ENCODE results near the gene DCC.

Gene DCC

DNA sequence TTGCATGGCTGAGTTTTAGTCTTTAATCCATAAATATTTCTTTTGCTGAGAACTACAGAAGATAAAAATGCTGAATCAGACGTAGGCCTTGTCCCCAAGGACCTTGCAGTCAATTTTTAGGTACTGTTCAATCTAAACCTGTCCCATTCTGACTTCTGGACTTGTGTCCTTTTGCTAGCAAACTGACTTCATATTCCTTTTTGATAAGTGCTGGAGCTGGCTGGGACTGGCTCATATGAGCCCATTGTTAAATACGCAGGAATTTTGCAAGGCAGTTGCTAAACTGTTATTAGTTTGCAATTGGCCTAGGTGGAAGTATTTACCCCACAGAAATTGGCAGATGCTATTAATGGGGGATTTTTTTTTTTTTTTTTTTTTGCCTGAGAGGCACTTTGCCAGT lies 941.4 kb downstream of the DCC start:
- DNase-seq: no peak
- in situ Hi-C loops (cut with HindIII; ENCODE audit: low pct_ligation_motif_present, low pct_unique_long_range_greater_than_20kb, low sequenced_read_pairs): no loop called here

DNA sequence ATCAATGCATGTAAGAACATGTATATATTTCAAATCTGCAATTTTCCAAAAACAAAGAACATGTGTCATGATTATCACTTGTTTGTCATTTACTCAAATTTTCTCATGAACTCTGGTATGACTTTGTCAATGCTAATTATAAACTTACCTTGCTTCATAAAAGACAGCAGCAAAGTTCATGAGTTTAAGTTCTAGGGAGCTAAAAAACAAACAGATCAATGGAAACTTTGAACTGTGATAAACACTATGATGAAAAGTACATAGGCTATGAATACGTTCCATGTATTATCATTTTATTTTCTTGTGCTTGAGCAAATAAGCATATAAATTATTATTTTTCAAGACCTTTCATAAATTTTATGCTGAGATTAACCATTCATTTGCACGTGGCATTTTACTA lies 943.7 kb downstream of the DCC start:
- no peak for DNase-seq
- in situ Hi-C loops (cut with HindIII; ENCODE audit: low pct_ligation_motif_present, low pct_unique_long_range_greater_than_20kb, low sequenced_read_pairs): no loop called here

DNA sequence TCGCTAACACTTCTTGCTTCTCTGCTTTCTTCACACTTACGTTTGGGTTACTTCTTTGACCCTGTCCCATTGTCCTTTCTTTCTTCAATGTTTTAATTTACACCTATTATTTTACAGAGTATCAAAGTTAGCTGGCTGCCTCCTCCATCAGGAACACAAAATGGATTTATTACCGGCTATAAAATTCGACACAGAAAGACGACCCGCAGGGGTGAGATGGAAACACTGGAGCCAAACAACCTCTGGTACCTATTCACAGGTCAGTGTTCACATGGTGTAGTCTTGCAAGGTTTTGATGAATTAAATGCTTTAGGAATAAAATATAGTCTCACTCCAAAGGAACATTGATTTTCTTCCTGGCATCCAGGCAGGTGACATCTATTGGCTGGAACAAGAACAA lies 965.5 kb downstream of the DCC start:
- DNase-seq: no peak
- in situ Hi-C loops (cut with HindIII; ENCODE audit: low pct_ligation_motif_present, low pct_unique_long_range_greater_than_20kb, low sequenced_read_pairs): no loop called here

DNA sequence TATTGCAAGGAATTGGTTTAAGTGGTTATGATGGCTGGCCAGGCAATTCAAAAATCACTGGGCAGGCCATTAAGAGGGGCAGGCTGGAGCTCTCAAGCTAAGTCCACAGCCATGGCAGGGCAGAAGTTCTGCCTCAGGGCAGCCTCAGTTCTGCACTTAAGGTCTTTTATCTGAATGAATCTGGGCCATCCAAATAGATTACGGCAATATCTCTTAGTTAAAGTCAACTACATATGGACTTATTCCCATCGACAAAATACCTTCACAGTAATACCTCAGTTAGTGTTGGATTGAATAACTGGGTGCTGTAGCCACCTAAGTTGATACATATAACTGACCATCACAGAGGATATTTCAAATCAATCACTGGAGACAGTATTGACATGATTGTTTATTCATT lies 979.6 kb downstream of the DCC start:
- in situ Hi-C loops (cut with HindIII; ENCODE audit: low pct_ligation_motif_present, low pct_unique_long_range_greater_than_20kb, low sequenced_read_pairs): no loop called here
- no peak for DNase-seq

DNA sequence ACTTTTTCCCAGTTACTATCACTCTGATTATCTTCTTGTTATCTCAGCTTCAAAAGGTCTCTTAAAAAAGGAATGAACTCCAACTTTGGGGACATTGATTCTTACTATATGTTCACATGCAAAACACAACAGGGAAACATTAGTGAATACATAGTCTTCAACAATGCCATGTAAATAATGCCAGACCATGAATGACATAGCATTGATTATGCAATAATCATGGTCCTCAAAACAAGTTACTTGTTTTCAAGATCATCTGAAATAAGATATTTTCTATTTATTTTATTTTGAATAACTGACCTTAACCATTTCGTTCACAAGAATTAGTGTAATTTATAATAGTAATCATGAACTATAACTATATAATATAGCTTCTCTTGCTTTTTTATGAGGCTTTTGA lies 982.2 kb downstream of the DCC start:
- in situ Hi-C loops (cut with HindIII; ENCODE audit: low pct_ligation_motif_present, low pct_unique_long_range_greater_than_20kb, low sequenced_read_pairs): no loop called here

DNA sequence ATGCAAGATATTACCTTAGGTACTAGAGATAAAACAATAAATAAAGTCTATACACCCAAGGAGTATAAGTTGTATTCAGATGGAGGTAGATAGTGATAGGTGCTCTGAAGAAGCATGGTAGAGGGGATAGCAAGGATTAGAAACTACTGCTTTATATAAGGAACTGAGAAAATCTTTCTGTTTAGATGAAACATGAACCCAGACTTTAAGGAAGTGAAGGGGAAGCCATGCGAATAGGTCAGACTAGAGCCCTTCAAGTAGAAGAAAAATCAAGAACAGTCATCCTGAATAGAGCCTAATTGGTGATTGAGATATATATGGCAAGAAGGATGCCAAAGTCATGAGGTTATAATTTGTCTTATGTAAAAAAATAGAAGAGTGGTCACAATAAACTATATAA lies 984.4 kb downstream of the DCC start:
- in situ Hi-C loops (cut with HindIII; ENCODE audit: low pct_ligation_motif_present, low pct_unique_long_range_greater_than_20kb, low sequenced_read_pairs): no loop called here
- DNase-seq: no peak

More for the DNA sequence above, 982.2 kb downstream of the DCC start:
- no peak for DNase-seq

DNA sequence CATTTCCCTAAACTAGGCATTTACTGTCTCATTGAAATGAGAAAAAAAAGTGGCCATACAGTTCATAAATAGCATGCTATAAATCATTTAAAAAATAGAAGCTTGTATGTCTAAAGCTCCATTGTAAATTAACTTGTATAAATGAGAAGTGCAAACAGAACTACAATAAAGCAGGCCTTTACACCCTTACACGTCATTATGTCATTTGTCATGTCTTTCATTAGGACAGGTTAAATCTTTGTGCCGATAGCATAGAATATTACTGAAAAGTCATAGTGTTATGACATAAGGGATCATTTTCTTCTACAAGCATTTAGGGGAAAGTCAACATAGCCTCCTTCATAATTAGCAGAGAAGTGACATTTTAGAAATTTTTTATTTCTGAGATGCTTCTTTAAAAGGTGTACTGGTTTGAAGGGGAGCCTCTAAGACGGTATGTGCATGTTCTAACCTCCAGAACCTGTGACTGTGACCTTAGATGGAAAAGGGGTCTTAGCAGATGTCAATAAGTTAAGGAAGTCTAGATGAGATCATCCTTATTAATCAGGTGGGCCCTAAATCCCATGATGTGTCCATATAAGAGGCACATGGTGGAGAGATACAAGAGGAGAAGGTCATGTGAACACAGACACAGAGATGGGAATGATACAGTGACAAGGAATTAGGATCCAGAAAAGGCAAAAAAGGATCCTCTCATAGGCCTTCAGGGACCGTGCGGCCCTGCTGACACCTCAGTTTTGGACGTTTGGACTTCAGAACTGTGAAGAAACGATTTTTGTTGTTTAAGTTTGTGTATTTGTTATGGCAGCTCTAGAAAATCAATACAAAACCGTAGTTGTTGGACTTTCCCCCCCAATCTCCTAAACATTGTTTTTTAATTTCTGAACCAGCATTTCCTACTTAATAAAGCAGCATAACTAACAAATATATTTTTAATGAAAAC lies 1020.8 kb downstream of the DCC start:
- in situ Hi-C loops (cut with HindIII; ENCODE audit: low pct_ligation_motif_present, low pct_unique_long_range_greater_than_20kb, low sequenced_read_pairs): no loop called here
- DNase-seq: no peak

DNA sequence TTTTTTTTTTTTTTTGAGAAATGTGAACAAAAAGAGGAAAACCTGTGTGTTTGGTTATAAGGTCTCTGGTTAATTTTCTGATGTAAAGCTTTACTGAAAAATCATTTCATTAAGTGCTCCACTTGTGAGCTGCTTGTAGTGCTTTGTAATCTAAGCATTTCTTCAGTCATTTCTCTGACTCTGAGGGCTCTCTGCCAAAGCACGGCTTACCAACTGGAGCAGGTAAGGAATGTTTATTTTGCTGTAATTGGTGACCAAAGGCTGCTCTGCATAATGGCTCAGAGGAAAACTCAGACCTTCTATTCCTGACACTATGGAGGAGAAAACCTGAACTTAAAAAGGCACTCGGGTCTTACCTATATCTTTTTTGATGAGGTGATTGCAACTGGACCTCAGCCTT lies 1035.6 kb downstream of the DCC start:
- in situ Hi-C loops (cut with HindIII; ENCODE audit: low pct_ligation_motif_present, low pct_unique_long_range_greater_than_20kb, low sequenced_read_pairs): no loop called here
- no peak for DNase-seq

DNA sequence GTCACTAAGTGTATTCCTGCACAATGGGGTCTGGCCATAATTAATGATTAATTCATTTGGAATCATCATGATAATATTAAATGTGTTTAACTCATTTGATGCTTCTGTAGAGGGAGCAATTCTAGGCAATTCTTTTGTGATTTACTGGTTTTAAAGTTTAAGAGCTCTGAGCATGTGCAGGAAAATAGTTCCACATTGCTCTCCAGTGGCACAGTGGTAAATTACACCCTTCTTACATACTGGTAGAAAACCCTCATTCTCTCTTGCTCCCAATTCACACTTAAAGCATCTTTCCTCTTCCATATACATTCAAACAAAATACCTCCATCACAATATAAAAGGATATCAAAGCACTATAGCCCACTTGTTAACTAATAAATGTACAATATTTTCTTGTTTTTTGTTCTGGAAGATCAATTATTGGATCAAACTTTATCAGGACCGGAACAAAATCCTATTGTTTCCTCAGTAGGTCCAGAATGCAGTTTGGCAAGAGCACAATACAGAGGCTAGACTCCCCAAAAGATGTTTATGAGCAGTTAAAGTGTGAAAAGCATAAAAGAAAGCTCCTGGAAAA lies 1040.2 kb downstream of the DCC start:
- in situ Hi-C loops (cut with HindIII; ENCODE audit: low pct_ligation_motif_present, low pct_unique_long_range_greater_than_20kb, low sequenced_read_pairs): no loop called here
- DNase-seq: peak; percentile 48

DNA sequence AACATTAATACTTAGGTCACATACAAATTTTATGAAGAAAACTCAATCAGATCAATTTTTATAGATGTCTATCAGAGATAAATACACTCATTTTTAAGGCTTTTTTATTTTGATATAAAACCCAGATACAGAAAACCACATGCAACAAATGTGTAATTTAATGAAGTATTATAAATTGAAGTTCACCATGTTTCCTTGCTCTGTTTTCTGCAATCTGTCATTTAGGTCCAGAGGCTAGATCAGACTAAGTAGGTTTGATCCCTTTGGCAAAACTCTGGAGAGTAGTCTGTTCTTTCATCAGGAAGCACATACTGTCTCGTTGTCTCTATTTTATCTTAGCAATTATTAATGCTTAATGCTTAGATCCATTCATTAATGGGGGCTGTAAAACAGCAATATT lies 1042.9 kb downstream of the DCC start:
- in situ Hi-C loops (cut with HindIII; ENCODE audit: low pct_ligation_motif_present, low pct_unique_long_range_greater_than_20kb, low sequenced_read_pairs): no loop called here
- no peak for DNase-seq

DNA sequence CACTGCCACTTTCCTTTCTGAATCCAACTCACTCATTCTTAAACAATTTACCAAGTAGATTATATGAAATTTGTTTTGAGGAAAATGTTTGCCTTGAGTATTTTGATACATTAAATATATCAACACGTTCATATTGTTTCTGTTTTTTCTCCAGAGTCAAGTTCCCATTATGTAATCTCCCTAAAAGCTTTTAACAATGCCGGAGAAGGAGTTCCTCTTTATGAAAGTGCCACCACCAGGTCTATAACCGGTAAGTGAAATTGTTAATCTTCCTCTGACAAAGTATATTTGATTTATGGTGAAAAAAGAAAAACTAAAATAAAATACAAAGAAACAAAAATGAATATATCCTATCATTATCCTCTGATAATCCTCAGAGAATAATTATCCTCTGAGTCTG lies 1045.9 kb downstream of the DCC start:
- in situ Hi-C loops (cut with HindIII; ENCODE audit: low pct_ligation_motif_present, low pct_unique_long_range_greater_than_20kb, low sequenced_read_pairs): no loop called here
- DNase-seq: no peak

DNA sequence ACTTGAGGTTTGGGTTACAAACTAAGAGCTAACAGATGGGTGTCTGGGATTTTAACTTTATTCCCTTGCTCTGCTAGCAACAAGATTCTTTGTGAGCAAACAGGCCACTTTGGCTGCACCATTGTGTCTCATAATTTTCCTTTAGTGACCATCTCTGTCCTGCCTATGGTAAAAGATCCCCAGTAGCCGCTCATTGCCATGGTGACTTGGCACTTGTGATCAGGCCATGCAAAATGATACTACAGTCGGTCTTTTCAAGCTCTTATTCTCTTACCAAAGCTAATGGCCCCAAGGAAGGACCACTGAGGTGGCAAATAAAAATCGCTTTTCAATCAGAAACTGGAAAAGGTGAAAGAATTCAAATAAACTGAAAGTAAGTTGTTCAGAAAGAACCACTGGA lies 1047.6 kb downstream of the DCC start:
- in situ Hi-C loops (cut with HindIII; ENCODE audit: low pct_ligation_motif_present, low pct_unique_long_range_greater_than_20kb, low sequenced_read_pairs): no loop called here
- no peak for DNase-seq

DNA sequence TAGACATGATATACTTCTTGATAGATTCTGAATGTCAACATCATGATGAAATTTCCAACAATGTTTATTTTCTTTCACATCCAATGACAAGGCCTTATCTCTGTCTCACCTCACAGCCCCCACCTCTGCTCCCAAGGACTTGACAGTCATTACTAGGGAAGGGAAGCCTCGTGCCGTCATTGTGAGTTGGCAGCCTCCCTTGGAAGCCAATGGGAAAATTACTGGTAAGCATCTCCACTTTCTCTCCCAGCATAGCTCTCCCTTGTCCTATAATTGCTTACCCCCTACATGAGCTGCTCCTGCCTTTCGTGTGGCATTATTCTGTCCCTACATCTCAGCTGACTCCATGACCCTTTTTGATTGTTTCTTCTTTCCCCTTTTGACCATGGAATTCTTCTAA lies 1062.7 kb downstream of the DCC start:
- in situ Hi-C loops (cut with HindIII; ENCODE audit: low pct_ligation_motif_present, low pct_unique_long_range_greater_than_20kb, low sequenced_read_pairs): no loop called here
- no peak for DNase-seq

DNA sequence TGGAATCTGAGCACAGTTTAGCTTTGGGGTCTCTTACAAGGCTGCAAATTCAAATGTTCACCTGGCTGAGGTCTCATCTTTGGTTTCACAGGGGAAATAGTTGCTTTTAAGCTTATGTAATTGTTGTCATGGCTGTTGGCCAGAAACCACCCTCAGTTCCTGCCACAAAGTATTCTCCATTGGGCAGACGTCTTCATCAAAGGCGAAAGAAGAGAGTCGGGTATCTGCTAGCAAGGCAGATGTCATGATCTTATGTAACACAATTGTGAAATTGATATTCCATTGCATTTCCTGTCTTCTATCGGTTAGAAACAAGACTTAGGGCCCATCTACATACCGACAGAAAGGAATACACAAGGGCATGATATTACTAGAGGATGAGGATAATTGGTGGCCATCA lies 1068.3 kb downstream of the DCC start:
- DNase-seq: no peak

DNA sequence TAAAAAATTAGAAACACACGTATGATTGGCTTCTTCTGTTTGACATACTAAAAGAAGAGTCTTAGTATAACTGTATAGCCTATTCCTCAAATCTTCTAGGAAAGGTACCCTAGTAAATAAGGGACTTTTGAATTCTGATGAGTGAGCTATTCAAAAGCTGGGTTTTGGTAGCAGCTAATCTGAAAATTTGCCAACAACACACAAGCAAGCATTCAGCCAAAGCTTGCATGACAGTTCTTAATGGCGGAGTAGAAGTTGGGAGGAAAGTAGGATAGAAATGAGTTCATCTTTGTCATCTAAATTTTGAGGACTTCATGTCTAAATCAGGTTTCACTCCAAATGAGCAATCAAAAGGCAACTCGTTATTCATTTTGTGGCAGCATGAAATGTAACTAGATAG lies 1071.5 kb downstream of the DCC start:
- DNase-seq: no peak
- in situ Hi-C loops (cut with HindIII; ENCODE audit: low pct_ligation_motif_present, low pct_unique_long_range_greater_than_20kb, low sequenced_read_pairs): no loop called here

More for the DNA sequence above, 1068.3 kb downstream of the DCC start:
- in situ Hi-C loops (cut with HindIII; ENCODE audit: low pct_ligation_motif_present, low pct_unique_long_range_greater_than_20kb, low sequenced_read_pairs): no loop called here

DNA sequence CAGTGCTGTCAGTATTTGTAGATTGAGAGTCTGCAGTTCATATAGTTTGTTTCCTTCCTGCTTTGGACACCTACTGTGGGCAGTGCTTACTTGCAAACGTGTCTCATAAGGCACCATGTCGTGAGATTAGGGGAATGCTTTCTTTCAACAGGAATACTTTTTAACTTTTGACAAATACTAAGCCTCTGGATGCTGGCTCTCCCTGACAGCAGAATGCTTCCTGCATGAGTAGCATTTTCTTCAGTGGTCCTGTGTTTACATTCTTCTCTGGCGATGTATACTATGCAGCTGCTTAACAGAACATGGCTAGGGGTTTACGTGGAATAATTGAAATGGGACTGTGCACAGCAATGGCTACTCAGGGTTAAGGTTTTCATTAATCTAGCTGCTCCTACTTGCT lies 1077.0 kb downstream of the DCC start:
- no peak for DNase-seq
- in situ Hi-C loops (cut with HindIII; ENCODE audit: low pct_ligation_motif_present, low pct_unique_long_range_greater_than_20kb, low sequenced_read_pairs): no loop called here

DNA sequence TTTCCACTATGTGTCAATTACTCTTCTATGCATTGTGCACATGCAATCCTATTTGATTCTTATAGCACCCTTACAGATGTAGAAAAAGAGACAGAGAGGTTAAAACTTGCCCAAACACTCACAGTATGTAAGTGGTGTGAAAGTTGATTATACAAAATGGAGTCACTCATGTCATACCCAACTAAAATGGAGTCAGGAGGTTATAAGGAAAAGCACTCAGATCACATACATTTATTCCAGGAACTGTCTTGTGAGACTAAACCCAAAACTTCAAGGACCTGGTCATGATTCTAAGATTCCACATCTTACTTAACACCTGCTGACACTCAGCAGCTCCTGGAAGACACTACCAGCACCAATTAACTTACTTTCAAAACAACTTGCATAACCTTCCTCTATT lies 1081.9 kb downstream of the DCC start:
- DNase-seq: no peak
- in situ Hi-C loops (cut with HindIII; ENCODE audit: low pct_ligation_motif_present, low pct_unique_long_range_greater_than_20kb, low sequenced_read_pairs): no loop called here

DNA sequence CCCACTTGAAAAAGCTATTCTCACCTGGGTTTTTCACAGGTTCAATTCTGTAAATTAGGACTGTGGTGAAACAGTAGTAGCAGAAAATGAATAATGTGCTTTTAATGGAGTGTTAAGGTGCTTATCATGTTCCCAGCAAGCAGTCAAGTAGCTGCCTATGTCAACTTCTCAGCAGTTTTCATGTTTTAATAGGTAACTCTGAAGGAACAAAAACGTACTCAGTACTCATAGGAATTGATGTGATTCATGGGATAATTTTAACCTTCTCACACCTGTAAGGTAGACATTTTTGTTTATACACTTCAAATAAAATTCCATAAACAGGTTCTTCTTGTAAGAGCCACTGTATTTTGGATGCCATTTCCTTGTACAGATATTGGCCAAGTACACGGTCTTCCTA lies 1082.9 kb downstream of the DCC start:
- in situ Hi-C loops (cut with HindIII; ENCODE audit: low pct_ligation_motif_present, low pct_unique_long_range_greater_than_20kb, low sequenced_read_pairs): no loop called here

DNA sequence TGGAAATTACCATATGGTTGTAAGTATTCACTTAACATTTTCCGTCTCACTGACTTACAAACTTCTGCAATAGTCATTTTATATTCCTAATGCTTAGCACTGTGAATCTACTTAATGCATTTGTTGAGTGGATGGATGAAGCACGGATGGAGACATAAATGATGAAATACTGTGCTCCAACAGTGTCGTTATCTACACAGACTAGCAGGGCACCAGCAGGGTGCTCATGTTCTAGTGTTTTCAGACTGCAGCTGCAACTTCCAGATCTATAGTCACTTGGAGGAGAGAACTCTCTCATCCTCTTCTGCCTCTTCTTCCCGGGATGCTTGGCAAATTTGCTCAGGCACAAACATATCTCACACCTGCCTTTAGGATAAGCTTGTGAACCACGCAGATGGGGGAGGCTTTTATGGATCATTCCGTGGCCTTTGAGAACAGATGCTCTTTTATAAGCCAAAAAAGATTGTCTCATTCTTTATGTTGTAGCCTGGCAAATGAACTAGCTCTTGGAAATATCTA lies 1086.7 kb downstream of the DCC start:
- in situ Hi-C loops (cut with HindIII; ENCODE audit: low pct_ligation_motif_present, low pct_unique_long_range_greater_than_20kb, low sequenced_read_pairs): no loop called here
- no peak for DNase-seq

More for the DNA sequence above, 1082.9 kb downstream of the DCC start:
- DNase-seq: no peak

All from ACHN (cell line).